GM12878 (cell line): ENCODE results near the gene FNDC8. TPM values are rescaled to one million over a fixed set of nuclear protein-coding genes. Genes with fewer than 3 reads are reported as not detected.

Experiments used
- CBFB ChIP-seq: IDR thresholded peaks from 2 replicates; pipeline ENCODE4 v1.6.1; 2016; ENCODE audit warnings: antibody characterized with exemption, low read depth
- CREM ChIP-seq: IDR thresholded peaks from 2 replicates; pipeline ENCODE4 v1.6.1; 2014; ENCODE audit warnings: antibody characterized with exemption, low read depth
- EP300 ChIP-seq, 2 experiments: fragments of 150-350 bp in 1 of 2; IDR thresholded peaks; 2 replicates each; pipeline ENCODE4 v1.6.1; 2011 to 2012; ENCODE audit warnings: low read depth in 2 of 2, low read length in 2 of 2, borderline replicate concordance in 1 of 2, improper control_type of control experiment in 1 of 2, inconsistent platforms in 1 of 2; ENCODE audit not compliant: control insufficient read depth in 1 of 2
- GATAD2B ChIP-seq: fragments of 450-650 bp; conservative IDR thresholded peaks from 2 replicates; pipeline ENCODE4 v1.6.1; 2017; ENCODE audit warnings: low read depth, mild to moderate bottlenecking, moderate library complexity
- IRF4 ChIP-seq: IDR thresholded peaks from 2 replicates; pipeline ENCODE4 v1.6.1; 2011; ENCODE audit warnings: low read depth, low read length
- LARP7 ChIP-seq: fragments of 450-650 bp; IDR thresholded peaks from 2 replicates; pipeline ENCODE4 v1.6.1; 2017; ENCODE audit warnings: mild to moderate bottlenecking
- MYB ChIP-seq: fragments of 150-350 bp; IDR thresholded peaks from 2 replicates; pipeline ENCODE4 v1.6.1; 2014; ENCODE audit warnings: mild to moderate bottlenecking, low read depth, low read length, borderline replicate concordance
- MYC ChIP-seq: IDR thresholded peaks from 2 replicates; pipeline ENCODE4 v1.6.1; 2011; ENCODE audit warnings: mild to moderate bottlenecking, low read length, moderate library complexity, inconsistent platforms; ENCODE audit not compliant: insufficient read depth, insufficient replicate concordance, insufficient read length, severe bottlenecking
- NFIC ChIP-seq: IDR thresholded peaks from 2 replicates; pipeline ENCODE4 v1.6.1; 2012; ENCODE audit warnings: low read depth, mild to moderate bottlenecking, inconsistent platforms, low read length, moderate library complexity
- NRF1 ChIP-seq: conservative IDR thresholded peaks from 2 replicates; pipeline ENCODE4 v1.6.1; 2011; ENCODE audit warnings: mild to moderate bottlenecking, low read depth, low read length, improper control_type of control experiment
- POLR2AphosphoS5 ChIP-seq: IDR thresholded peaks from 2 replicates; pipeline ENCODE4 v1.6.1; 2011; ENCODE audit warnings: mild to moderate bottlenecking, low read length, inconsistent platforms
- RAD21 ChIP-seq: IDR thresholded peaks from 2 replicates; pipeline ENCODE4 v1.6.1; 2011; ENCODE audit warnings: mild to moderate bottlenecking, low read depth, low read length, moderate library complexity; ENCODE audit not compliant: insufficient read depth
- RB1 ChIP-seq: fragments of 450-650 bp; formaldehyde crosslinking; IDR thresholded peaks from 2 replicates; pipeline ENCODE4 v1.6.1; 2017; ENCODE audit warnings: mild to moderate bottlenecking, borderline replicate concordance
- RCOR1 ChIP-seq: conservative IDR thresholded peaks from 2 replicates; pipeline ENCODE4 v1.6.1; 2012; ENCODE audit warnings: low read depth, low read length, improper control_type of control experiment
- SMAD5 ChIP-seq: IDR thresholded peaks from 2 replicates; pipeline ENCODE4 v1.6.1; 2016; ENCODE audit warnings: antibody characterized with exemption, low read depth
- SMARCA5 ChIP-seq: fragments of 450-650 bp; IDR thresholded peaks from 2 replicates; pipeline ENCODE4 v1.6.1; 2017; ENCODE audit warnings: mild to moderate bottlenecking
- SREBF2 ChIP-seq: IDR thresholded peaks from 2 replicates; pipeline ENCODE4 v1.6.1; 2012; ENCODE audit warnings: mild to moderate bottlenecking, low read length
- TCF3 ChIP-seq: IDR thresholded peaks from 2 replicates; pipeline ENCODE4 v1.6.1; 2012; ENCODE audit warnings: low read depth, mild to moderate bottlenecking, low read length, borderline replicate concordance; ENCODE audit not compliant: insufficient read depth
- TCF7 ChIP-seq: IDR thresholded peaks from 2 replicates; pipeline ENCODE4 v1.6.1; 2014; ENCODE audit warnings: antibody characterized with exemption, borderline replicate concordance
- ZNF274 ChIP-seq: IDR thresholded peaks from one replicate; pipeline ENCODE4 v1.8.0; 2011; ENCODE audit not compliant: insufficient read length, insufficient read depth
- polyA plus RNA-seq, 11 experiments: library from polyadenylated mRNA; depleted of rRNA in 4 of 11; unstranded in 6 of 11; stranded (reverse) in 5 of 11; fragments of >200 nt; fragmentation: Nextera tagmentation in 4 of 11; fragmentation: Illumina TruSeq in 1 of 11; extraction: Ambion mirVana in 4 of 11; extraction: Trizol in 1 of 11; gene quantifications; 1 replicate in 1 of 11; 2 replicates in 10 of 11; pipeline versions ENCODE4 v1.2.1 to v1.2.3, GENCODE V29; 2011 to 2016; ENCODE audit warnings: inconsistent platforms in 2 of 11, missing spikeins in 2 of 11, low read depth in 1 of 11
- total RNA-seq, 4 experiments: library from RNA; depleted of rRNA in 3 of 4; stranded (reverse); fragments of >200 nt in 3 of 4; fragmentation: Illumina TruSeq in 1 of 4; extraction: Trizol in 1 of 4; gene quantifications; 2 replicates each; pipeline versions ENCODE4 v1.2.1 to v1.2.3, GENCODE V29; 2013 to 2021
- TF ChIP-seq, protein P1 (sequence below): fragments of 450-650 bp; IDR thresholded peaks from 2 replicates; pipeline ENCODE4 v1.6.1; 2018; ENCODE audit warnings: mild to moderate bottlenecking, low read depth, moderate library complexity; ENCODE audit not compliant: partially characterized antibody
- TF ChIP-seq, protein P2 (sequence below): fragments of 150-350 bp; IDR thresholded peaks from 2 replicates; pipeline ENCODE4 v1.6.1; 2016; ENCODE audit warnings: low read depth, low read length
- TF ChIP-seq, protein P3 (sequence below): fragments of 450-650 bp; IDR thresholded peaks from 2 replicates; pipeline ENCODE4 v1.6.1; 2017; ENCODE audit warnings: borderline replicate concordance

FNDC8 gene
- total and polyA plus RNA-seq, 10 of the 15 experiments (the other 5 are each of a cell fraction or from before 2014, with no cell fraction given) = 0.06 to 0.15 (median 0.11) TPM; not detected in 7

DNA sequence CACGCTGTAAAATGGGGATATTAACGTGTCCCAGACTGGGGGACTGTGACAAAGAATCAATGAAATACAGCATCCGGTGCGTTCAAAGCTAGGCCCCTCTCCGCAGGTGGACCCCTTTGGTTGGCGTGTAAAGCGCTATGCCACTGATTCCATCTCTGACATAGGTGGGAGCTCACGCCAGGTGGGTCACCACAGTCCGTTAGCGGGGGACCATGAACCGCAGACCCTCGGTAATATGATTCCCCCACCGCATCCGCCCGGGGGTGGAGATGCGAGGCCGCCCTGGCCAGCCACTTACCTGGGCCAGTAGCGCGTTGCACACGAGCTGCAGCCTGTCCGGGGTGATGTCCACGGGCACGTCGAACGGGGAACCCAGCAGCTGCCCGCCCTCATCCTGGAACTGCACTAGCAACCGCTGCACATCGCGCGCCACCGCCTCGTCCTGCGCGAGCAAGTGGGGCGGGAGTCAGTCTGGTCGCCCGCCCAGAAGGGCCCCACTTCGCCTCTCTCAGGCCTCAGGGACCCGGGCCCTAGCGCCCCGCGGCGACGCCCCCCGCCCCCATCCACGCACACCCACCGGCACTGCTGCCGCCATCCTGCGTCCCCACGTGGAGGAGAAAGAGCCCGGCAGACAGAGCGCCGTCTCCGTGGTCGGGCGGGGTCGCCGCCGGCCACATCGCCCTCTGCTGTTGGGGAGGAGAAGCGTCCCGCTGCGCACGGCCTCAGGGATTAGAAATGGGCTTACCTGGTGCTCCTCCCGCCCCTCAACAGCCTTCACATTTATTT, 20.5 kb downstream of the FNDC8 start, which contains the start of gene NLE1 (continued):
- TF ChIP-seq TCF7 (no peak), NRF1 (no peak), RAD21 (0 out of 2 replicates have a peak, but pooled peaks have one; percentile 15), NFIC (no peak), POLR2AphosphoS5 (peak; percentile 53; the same call in 1 of the 2 replicates), SREBF2 (no peak), CBFB (0 out of 2 replicates have a peak, but pooled peaks have one; percentile 34), RB1 (peak; percentile 79; the same call in 1 of the 2 replicates), GATAD2B (peak; percentile 80), TCF3 (no peak), CREM (peak; percentile 58), EP300 (IDR thresholded peaks at IDR 0.05; ENCODE audit: borderline replicate concordance in 1 of 2, control insufficient read depth in 1 of 2, low read depth in 2 of 2, low read length in 2 of 2) (no peak), RCOR1 (no peak), IRF4 (0 out of 2 replicates have a peak, but pooled peaks have one; percentile 17), SMAD5 (0 out of 2 replicates have a peak, but pooled peaks have one; percentile 28), ZNF274 (no peak), LARP7 (peak; percentile 84), MYC (peak; percentile 99), MYB (no peak), SMARCA5 (peak; percentile 94)
- TF ChIP-seq, protein P1, sequence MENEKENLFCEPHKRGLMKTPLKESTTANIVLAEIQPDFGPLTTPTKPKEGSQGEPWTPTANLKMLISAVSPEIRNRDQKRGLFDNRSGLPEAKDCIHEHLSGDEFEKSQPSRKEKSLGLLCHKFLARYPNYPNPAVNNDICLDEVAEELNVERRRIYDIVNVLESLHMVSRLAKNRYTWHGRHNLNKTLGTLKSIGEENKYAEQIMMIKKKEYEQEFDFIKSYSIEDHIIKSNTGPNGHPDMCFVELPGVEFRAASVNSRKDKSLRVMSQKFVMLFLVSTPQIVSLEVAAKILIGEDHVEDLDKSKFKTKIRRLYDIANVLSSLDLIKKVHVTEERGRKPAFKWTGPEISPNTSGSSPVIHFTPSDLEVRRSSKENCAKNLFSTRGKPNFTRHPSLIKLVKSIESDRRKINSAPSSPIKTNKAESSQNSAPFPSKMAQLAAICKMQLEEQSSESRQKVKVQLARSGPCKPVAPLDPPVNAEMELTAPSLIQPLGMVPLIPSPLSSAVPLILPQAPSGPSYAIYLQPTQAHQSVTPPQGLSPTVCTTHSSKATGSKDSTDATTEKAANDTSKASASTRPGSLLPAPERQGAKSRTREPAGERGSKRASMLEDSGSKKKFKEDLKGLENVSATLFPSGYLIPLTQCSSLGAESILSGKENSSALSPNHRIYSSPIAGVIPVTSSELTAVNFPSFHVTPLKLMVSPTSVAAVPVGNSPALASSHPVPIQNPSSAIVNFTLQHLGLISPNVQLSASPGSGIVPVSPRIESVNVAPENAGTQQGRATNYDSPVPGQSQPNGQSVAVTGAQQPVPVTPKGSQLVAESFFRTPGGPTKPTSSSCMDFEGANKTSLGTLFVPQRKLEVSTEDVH = no peak
- TF ChIP-seq, protein P2, sequence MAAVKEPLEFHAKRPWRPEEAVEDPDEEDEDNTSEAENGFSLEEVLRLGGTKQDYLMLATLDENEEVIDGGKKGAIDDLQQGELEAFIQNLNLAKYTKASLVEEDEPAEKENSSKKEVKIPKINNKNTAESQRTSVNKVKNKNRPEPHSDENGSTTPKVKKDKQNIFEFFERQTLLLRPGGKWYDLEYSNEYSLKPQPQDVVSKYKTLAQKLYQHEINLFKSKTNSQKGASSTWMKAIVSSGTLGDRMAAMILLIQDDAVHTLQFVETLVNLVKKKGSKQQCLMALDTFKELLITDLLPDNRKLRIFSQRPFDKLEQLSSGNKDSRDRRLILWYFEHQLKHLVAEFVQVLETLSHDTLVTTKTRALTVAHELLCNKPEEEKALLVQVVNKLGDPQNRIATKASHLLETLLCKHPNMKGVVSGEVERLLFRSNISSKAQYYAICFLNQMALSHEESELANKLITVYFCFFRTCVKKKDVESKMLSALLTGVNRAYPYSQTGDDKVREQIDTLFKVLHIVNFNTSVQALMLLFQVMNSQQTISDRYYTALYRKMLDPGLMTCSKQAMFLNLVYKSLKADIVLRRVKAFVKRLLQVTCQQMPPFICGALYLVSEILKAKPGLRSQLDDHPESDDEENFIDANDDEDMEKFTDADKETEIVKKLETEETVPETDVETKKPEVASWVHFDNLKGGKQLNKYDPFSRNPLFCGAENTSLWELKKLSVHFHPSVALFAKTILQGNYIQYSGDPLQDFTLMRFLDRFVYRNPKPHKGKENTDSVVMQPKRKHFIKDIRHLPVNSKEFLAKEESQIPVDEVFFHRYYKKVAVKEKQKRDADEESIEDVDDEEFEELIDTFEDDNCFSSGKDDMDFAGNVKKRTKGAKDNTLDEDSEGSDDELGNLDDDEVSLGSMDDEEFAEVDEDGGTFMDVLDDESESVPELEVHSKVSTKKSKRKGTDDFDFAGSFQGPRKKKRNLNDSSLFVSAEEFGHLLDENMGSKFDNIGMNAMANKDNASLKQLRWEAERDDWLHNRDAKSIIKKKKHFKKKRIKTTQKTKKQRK = no peak
- TF ChIP-seq, protein P3, sequence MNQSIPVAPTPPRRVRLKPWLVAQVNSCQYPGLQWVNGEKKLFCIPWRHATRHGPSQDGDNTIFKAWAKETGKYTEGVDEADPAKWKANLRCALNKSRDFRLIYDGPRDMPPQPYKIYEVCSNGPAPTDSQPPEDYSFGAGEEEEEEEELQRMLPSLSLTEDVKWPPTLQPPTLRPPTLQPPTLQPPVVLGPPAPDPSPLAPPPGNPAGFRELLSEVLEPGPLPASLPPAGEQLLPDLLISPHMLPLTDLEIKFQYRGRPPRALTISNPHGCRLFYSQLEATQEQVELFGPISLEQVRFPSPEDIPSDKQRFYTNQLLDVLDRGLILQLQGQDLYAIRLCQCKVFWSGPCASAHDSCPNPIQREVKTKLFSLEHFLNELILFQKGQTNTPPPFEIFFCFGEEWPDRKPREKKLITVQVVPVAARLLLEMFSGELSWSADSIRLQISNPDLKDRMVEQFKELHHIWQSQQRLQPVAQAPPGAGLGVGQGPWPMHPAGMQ = no peak
